22Rv1 (cell line): ENCODE results near the gene NKAIN1.

Experiments
- CTCF ChIP-seq: fragments of 450-650 bp; IDR thresholded peaks from 2 replicates; pipeline ENCODE4 v1.5.1; 2017; ENCODE audit warnings: mild to moderate bottlenecking
- ZFX ChIP-seq: fragments of 450-650 bp; IDR thresholded peaks from 2 replicates; pipeline ENCODE4 v1.6.1; 2017; ENCODE audit warnings: antibody characterized with exemption, borderline replicate concordance

GRCh38 chr1:31161571-31161970, 78.1 kb downstream of the NKAIN1 start:
- no peak for TF ChIP-seq CTCF
- TF ChIP-seq ZFX, result no peak
